LoVo (cell line): ENCODE measurements around the gene NTM.
"Not testable (repeated sequence)": the region's sequence is repeated elsewhere in the genome, so short reads cannot be mapped to it uniquely, and the experiment has no call there.

Source experiments
- DNase-seq: peaks from one replicate; pipeline ENCODE4 v3.0.0-alpha.2; 2016; ENCODE audit warnings: low spot score

Gene NTM

GRCh38 chr11:131370090-131370751 is at the start of gene NTM:
Gene NTM (plus strand): TSS chr11:131370615.
- DNase-seq = no peak

- no peak for DNase-seq
These were observed 45.4 kb upstream of the NTM start for GRCh38 chr11:131324921-131325570.

GRCh38 chr11:131326829-131327228 is 43.6 kb upstream of the NTM start:
- no peak for DNase-seq

- no peak for DNase-seq
These were observed 43.0 kb upstream of the NTM start for GRCh38 chr11:131327421-131327820.

GRCh38 chr11:131328843-131329242 is 41.6 kb upstream of the NTM start:
- DNase-seq = no peak

GRCh38 chr11:131331010-131331409 is 39.4 kb upstream of the NTM start:
- no peak for DNase-seq

GRCh38 chr11:131331546-131331945 is 38.9 kb upstream of the NTM start:
- DNase-seq = no peak

- DNase-seq = no peak
These were observed 35.8 kb upstream of the NTM start for GRCh38 chr11:131334601-131335000.

GRCh38 chr11:131341900-131342299 is 28.5 kb upstream of the NTM start:
- DNase-seq = not testable (repeated sequence)

GRCh38 chr11:131342442-131342841 is 28.0 kb upstream of the NTM start:
- not testable (repeated sequence) for DNase-seq

GRCh38 chr11:131345406-131345805 is 25.0 kb upstream of the NTM start:
- no peak for DNase-seq

GRCh38 chr11:131349368-131350086 is 20.9 kb upstream of the NTM start:
- DNase-seq = no peak

GRCh38 chr11:131350872-131351271 is 19.5 kb upstream of the NTM start:
- DNase-seq = no peak

GRCh38 chr11:131351848-131352247 is 18.6 kb upstream of the NTM start:
- DNase-seq = no peak

- no peak for DNase-seq
These were observed 16.6 kb upstream of the NTM start for GRCh38 chr11:131353766-131354165.

GRCh38 chr11:131354251-131354701 is 16.1 kb upstream of the NTM start:
- DNase-seq = no peak

GRCh38 chr11:131356206-131356605 is 14.2 kb upstream of the NTM start:
- no peak for DNase-seq

GRCh38 chr11:131365329-131365930 is 5.0 kb upstream of the NTM start:
- no peak for DNase-seq

- DNase-seq = no peak
These were observed 731 bp downstream of the NTM start for GRCh38 chr11:131370901-131371790.

GRCh38 chr11:131371791-131372104 is 1.3 kb downstream of the NTM start:
- no peak for DNase-seq

GRCh38 chr11:131372234-131372962 is 2.0 kb downstream of the NTM start:
- DNase-seq = no peak
